ENCODE measurements around the gene SUPT3H.

The SUPT3H gene

DNA sequence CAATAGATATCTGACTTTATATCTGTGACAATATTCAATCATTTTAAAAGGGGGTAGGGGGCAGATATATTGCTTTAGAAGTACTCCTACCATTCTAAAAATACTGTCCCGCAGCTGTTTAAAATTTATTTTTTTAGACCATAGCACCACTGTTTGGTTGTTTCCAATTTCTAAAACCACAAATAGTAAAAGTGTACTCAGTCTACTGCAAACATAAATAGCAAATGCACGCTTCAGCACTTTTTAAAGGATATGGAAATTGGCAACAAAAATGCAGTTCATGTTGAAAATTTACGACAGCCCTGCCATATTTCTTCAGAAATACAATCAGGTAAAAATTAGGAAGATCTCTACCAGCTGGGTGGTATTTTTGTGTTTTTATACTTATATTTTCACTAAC is 181.6 kb downstream of the SUPT3H start:
- TF ChIP-seq SUZ12 (IDR thresholded peaks at IDR 0.05; ENCODE audit: extremely low read depth, insufficient read depth, insufficient read length) (no peak), ZNF274 (IDR thresholded peaks at IDR 0.05; ENCODE audit: low read depth, low read length) (no peak), YY1 (IDR thresholded peaks at IDR 0.05; ENCODE audit: insufficient read depth, insufficient read length) (no peak)
- Histone ChIP-seq H3K27me3 (ENCODE audit: insufficient read depth, insufficient read length) (no peaks in the 10 kb centered on the region), H3K4me3 (ENCODE audit: insufficient read length, low read depth) (no peak overlapping the region), H3K9me3 (ENCODE audit: insufficient read depth, low read length) (no peaks in the 10 kb centered on the region), H3K4me1 (ENCODE audit: insufficient read depth, insufficient read length) (no peaks in the 10 kb centered on the region), H3K9ac (ENCODE audit: insufficient read length, low read depth) (no peak overlapping the region), H3K36me3 (ENCODE audit: insufficient read depth, insufficient read length, low read length) (no peaks in the 10 kb centered on the region)
- DNase-seq (ENCODE audit: low read depth, low spot score) = no peak

DNA sequence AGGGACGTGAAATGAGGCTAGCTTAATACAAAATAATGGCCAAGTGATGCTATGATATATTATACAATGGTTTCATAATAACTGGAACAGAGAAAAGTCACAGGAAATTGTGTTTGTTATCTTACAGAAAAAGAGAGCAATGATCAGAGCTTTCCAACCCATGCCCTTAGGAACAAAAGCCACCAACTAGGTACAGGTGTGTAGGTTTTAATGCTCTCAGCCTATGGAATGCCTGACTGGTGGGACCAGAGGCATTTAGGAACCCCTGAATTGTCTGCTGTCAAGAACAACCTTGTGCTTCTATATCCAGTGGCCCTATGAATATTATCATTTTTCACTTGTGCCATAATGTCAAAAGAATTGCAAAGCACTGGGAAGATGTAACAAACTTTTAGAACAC is 182.6 kb downstream of the SUPT3H start:
- Histone ChIP-seq H3K4me1 (ENCODE audit: insufficient read depth, insufficient read length) (no peaks in the 10 kb centered on the region), H3K9ac (ENCODE audit: insufficient read length, low read depth) (no peak overlapping the region), H3K4me3 (ENCODE audit: insufficient read length, low read depth) (no peak overlapping the region), H3K9me3 (ENCODE audit: insufficient read depth, low read length) (no peaks in the 10 kb centered on the region), H3K27me3 (ENCODE audit: insufficient read depth, insufficient read length) (no peaks in the 10 kb centered on the region), H3K36me3 (ENCODE audit: insufficient read depth, insufficient read length, low read length) (no peaks in the 10 kb centered on the region)
- TF ChIP-seq ZNF274 (IDR thresholded peaks at IDR 0.05; ENCODE audit: low read depth, low read length) (no peak), YY1 (IDR thresholded peaks at IDR 0.05; ENCODE audit: insufficient read depth, insufficient read length) (no peak), SUZ12 (IDR thresholded peaks at IDR 0.05; ENCODE audit: extremely low read depth, insufficient read depth, insufficient read length) (no peak)
- DNase-seq (ENCODE audit: low read depth, low spot score) = no peak

DNA sequence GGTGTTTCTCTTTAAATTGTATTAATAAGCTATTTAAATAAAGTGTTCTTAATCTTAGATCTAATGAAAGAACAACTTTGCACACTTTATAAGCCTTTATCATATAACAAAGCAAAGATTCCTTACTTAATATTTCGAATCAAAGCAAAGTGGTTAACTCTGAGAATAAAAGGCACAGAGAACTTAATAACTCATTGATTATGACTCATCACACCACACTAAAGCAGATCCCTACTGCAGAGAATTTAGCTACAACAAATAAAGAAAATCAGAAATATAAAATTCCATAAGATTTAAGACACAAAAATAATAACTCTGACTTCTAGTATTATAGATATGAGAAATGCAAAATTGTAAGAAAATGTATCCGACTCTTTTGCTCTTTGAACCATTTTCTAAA is 185.2 kb downstream of the SUPT3H start:
- Histone ChIP-seq H3K27me3 (ENCODE audit: insufficient read depth, insufficient read length) (no peaks in the 10 kb centered on the region), H3K9ac (ENCODE audit: insufficient read length, low read depth) (no peak overlapping the region), H3K9me3 (ENCODE audit: insufficient read depth, low read length) (no peaks in the 10 kb centered on the region), H3K4me3 (ENCODE audit: insufficient read length, low read depth) (no peak overlapping the region), H3K4me1 (ENCODE audit: insufficient read depth, insufficient read length) (no peaks in the 10 kb centered on the region), H3K36me3 (ENCODE audit: insufficient read depth, insufficient read length, low read length) (no peaks in the 10 kb centered on the region)
- DNase-seq (ENCODE audit: low read depth, low spot score) = no peak
- TF ChIP-seq ZNF274 (IDR thresholded peaks at IDR 0.05; ENCODE audit: low read depth, low read length) (no peak), SUZ12 (IDR thresholded peaks at IDR 0.05; ENCODE audit: extremely low read depth, insufficient read depth, insufficient read length) (no peak), YY1 (IDR thresholded peaks at IDR 0.05; ENCODE audit: insufficient read depth, insufficient read length) (no peak)

- Histone ChIP-seq H3K4me3 (ENCODE audit: insufficient read length, low read depth) (no peak overlapping the region), H3K9ac (ENCODE audit: insufficient read length, low read depth) (no peak overlapping the region), H3K36me3 (ENCODE audit: insufficient read depth, insufficient read length, low read length) (no peaks in the 10 kb centered on the region), H3K27me3 (ENCODE audit: insufficient read depth, insufficient read length) (no peaks in the 10 kb centered on the region), H3K9me3 (ENCODE audit: insufficient read depth, low read length) (no peaks in the 10 kb centered on the region), H3K4me1 (ENCODE audit: insufficient read depth, insufficient read length) (no peaks in the 10 kb centered on the region)
- DNase-seq (ENCODE audit: low read depth, low spot score) = no peak
- no peak for TF ChIP-seq SUZ12 (IDR thresholded peaks at IDR 0.05; ENCODE audit: extremely low read depth, insufficient read depth, insufficient read length)
- TF ChIP-seq ZNF274 (IDR thresholded peaks at IDR 0.05; ENCODE audit: low read depth, low read length) = no peak
- TF ChIP-seq YY1 (IDR thresholded peaks at IDR 0.05; ENCODE audit: insufficient read depth, insufficient read length) = no peak
Measured at GRCh38 chr6:45191414-45191813, 186.3 kb downstream of the SUPT3H start.

DNA sequence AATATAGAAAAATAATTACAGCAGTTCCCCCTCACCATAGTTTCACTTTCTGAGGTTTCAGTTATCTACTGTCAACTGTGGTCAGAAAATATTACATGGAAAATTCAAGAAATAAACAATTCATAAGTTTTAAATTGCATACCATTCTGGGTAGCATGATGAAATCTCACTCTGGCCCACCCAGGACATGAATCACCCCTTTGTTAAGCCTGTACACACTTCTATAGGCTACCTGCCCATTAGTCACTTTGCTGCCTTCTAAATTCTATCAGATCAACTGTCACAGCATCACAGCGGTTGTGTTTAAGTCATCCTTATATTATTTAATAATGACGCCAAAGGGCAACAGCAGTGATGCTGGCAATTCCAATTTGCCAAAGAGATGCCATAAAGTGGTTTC is 189.9 kb downstream of the SUPT3H start:
- no peak for DNase-seq (ENCODE audit: low read depth, low spot score)

GRCh38 chr6:45185403-45186251 is 192.1 kb downstream of the SUPT3H start:
- Histone ChIP-seq H3K36me3 (ENCODE audit: insufficient read depth, insufficient read length, low read length) (no peaks in the 10 kb centered on the region), H3K4me3 (ENCODE audit: insufficient read length, low read depth) (no peak overlapping the region), H3K9ac (ENCODE audit: insufficient read length, low read depth) (no peak overlapping the region), H3K9me3 (ENCODE audit: insufficient read depth, low read length) (no peaks in the 10 kb centered on the region), H3K4me1 (ENCODE audit: insufficient read depth, insufficient read length) (no peaks in the 10 kb centered on the region), H3K27me3 (ENCODE audit: insufficient read depth, insufficient read length) (no peaks in the 10 kb centered on the region)
- TF ChIP-seq ZNF274 (IDR thresholded peaks at IDR 0.05; ENCODE audit: low read depth, low read length) (no peak), SUZ12 (IDR thresholded peaks at IDR 0.05; ENCODE audit: extremely low read depth, insufficient read depth, insufficient read length) (no peak), YY1 (IDR thresholded peaks at IDR 0.05; ENCODE audit: insufficient read depth, insufficient read length) (no peak)
- no peak for DNase-seq (ENCODE audit: low read depth, low spot score)

More for the DNA sequence above, 189.9 kb downstream of the SUPT3H start:
- H3K36me3 ChIP-seq (ENCODE audit: insufficient read depth, insufficient read length, low read length) = no peaks in the 10 kb centered on the region
- H3K9ac ChIP-seq (ENCODE audit: insufficient read length, low read depth) = no peak overlapping the region
- TF ChIP-seq SUZ12 (IDR thresholded peaks at IDR 0.05; ENCODE audit: extremely low read depth, insufficient read depth, insufficient read length) (no peak), ZNF274 (IDR thresholded peaks at IDR 0.05; ENCODE audit: low read depth, low read length) (no peak), YY1 (IDR thresholded peaks at IDR 0.05; ENCODE audit: insufficient read depth, insufficient read length) (no peak)
- no peaks in the 10 kb centered on the region for H3K27me3 ChIP-seq (ENCODE audit: insufficient read depth, insufficient read length)
- no peaks in the 10 kb centered on the region for H3K9me3 ChIP-seq (ENCODE audit: insufficient read depth, low read length)
- H3K4me1 ChIP-seq (ENCODE audit: insufficient read depth, insufficient read length) = no peaks in the 10 kb centered on the region
- H3K4me3 ChIP-seq (ENCODE audit: insufficient read length, low read depth) = no peak overlapping the region

DNA sequence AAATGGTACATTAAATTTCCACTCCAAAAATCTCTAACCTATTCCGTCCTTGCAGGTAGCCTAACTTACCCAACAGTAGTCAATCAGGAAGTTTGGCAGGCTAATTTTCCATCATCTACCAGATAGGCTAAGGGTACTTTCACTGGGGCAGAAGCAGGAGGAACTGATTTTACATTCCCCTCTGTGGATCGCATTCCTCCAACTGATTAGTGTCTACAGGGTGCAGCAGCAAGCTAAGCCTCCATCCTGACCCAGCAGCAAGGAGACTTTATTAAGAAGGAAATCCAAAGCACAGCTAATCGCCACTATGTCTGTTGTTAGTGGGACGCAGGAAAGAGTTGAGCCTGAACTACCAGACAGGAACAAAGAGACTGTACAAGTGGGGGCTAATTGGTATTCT is 192.8 kb downstream of the SUPT3H start:
- Histone ChIP-seq H3K27me3 (ENCODE audit: insufficient read depth, insufficient read length) (no peaks in the 10 kb centered on the region), H3K9ac (ENCODE audit: insufficient read length, low read depth) (no peak overlapping the region)

More for the DNA sequence above, 192.8 kb downstream of the SUPT3H start:
- TF ChIP-seq ZNF274 (IDR thresholded peaks at IDR 0.05; ENCODE audit: low read depth, low read length) = no peak
- no peak for TF ChIP-seq YY1 (IDR thresholded peaks at IDR 0.05; ENCODE audit: insufficient read depth, insufficient read length)
- no peak for TF ChIP-seq SUZ12 (IDR thresholded peaks at IDR 0.05; ENCODE audit: extremely low read depth, insufficient read depth, insufficient read length)
- Histone ChIP-seq H3K36me3 (ENCODE audit: insufficient read depth, insufficient read length, low read length) (no peaks in the 10 kb centered on the region), H3K4me3 (ENCODE audit: insufficient read length, low read depth) (no peak overlapping the region), H3K4me1 (ENCODE audit: insufficient read depth, insufficient read length) (no peaks in the 10 kb centered on the region), H3K9me3 (ENCODE audit: insufficient read depth, low read length) (no peaks in the 10 kb centered on the region)
- no peak for DNase-seq (ENCODE audit: low read depth, low spot score)
